Right ventricle myocardium superior (tissue), 1 donor: ENCODE data around the gene TRNT1. TPM values are rescaled to one million over a fixed set of nuclear protein-coding genes. Genes with fewer than 3 reads are reported as not detected.

Experiments used
- ATAC-seq: fragments of 200-7000 bp; cut with Tn5 transposase; one replicate; pipeline ENCODE4 v1.9.1; 2020; ENCODE audit warnings: mild to moderate bottlenecking; ENCODE audit not compliant: poor library complexity
- DNase-seq: peaks from one replicate; pipeline ENCODE4 v3.0.0-alpha.2; 2020
- intact Hi-C: fragments of 100-400 bp; cut with DNase I; formaldehyde crosslinking; loops from one replicate; pipeline ENCODE4 v1.11.2; 2022
- total RNA-seq: library from RNA; stranded (reverse); fragmentation: NEBNext Ultra II Directional; extraction: Animal tissue kit (Norgen Biotek cat#: 25700); gene quantifications from one replicate; pipeline ENCODE4 v1.2.1, GENCODE V29; 2021
- donor health status: DM: no; HTN: yes; CAD: no; lungs with severe emphysema.

The TRNT1 gene
- total RNA-seq, 1 donor from 2014 or later = 14.3 TPM

- no peak for DNase-seq
- intact Hi-C loops = no loop called here
- ATAC-seq = peak; percentile 45
Measured at GRCh38 chr3:3109407-3110298, 17.1 kb upstream of the TRNT1 start.

GRCh38 chr3:3110299-3110630 lies 16.5 kb upstream of the TRNT1 start, which contains the start of gene IL5RA:
TSS of gene IL5RA (minus strand) at chr3:3110374. CDS start at chr3:3104984, 5,390 bp downstream.
- DNase-seq = no peak
- intact Hi-C loops = no loop called here
- peak; percentile 90 for ATAC-seq

GRCh38 chr3:3110749-3111361 lies 15.9 kb upstream of the TRNT1 start:
- intact Hi-C loops = no loop called here
- peak; percentile 32 for ATAC-seq
- DNase-seq = no peak

- DNase-seq (no peak), ATAC-seq (peak; percentile 34)
- intact Hi-C loops = no loop called here
Measured at GRCh38 chr3:3113042-3113709, 13.6 kb upstream of the TRNT1 start.

GRCh38 chr3:3117651-3118050 lies 9.1 kb upstream of the TRNT1 start:
- ATAC-seq = no peak
- intact Hi-C loops = no loop called here
- no peak for DNase-seq

GRCh38 chr3:3119393-3119851 lies 7.3 kb upstream of the TRNT1 start:
- no peak for ATAC-seq
- DNase-seq = no peak
- intact Hi-C loops = no loop called here

GRCh38 chr3:3125977-3126376 lies 763 bp upstream of the TRNT1 start:
- intact Hi-C loops = no loop called here
- ATAC-seq (no peak), DNase-seq (no peak)

- intact Hi-C loops = no loop called here
- DNase-seq = no peak
- ATAC-seq = no peak
Measured at GRCh38 chr3:3127432-3128010, 781 bp downstream of the TRNT1 start.

GRCh38 chr3:3129579-3129978 lies 2.8 kb downstream of the TRNT1 start:
- ATAC-seq (no peak), DNase-seq (no peak)
- intact Hi-C loops = no loop called here

GRCh38 chr3:3133500-3133899 lies 6.8 kb downstream of the TRNT1 start:
- DNase-seq (no peak), ATAC-seq (no peak)
- intact Hi-C loops = no loop called here

GRCh38 chr3:3134750-3135448 lies 8.2 kb downstream of the TRNT1 start:
- intact Hi-C loops = no loop called here
- ATAC-seq = no peak

GRCh38 chr3:3137526-3137925 lies 10.8 kb downstream of the TRNT1 start:
- ATAC-seq = no peak
- DNase-seq = no peak
- intact Hi-C loops = no loop called here

More at GRCh38 chr3:3134750-3135448, 8.2 kb downstream of the TRNT1 start:
- DNase-seq = no peak

GRCh38 chr3:3141939-3142338 lies 15.2 kb downstream of the TRNT1 start:
- intact Hi-C loops = no loop called here
- DNase-seq (no peak), ATAC-seq (no peak)

- ATAC-seq (no peak), DNase-seq (no peak)
- intact Hi-C loops = no loop called here
Measured at GRCh38 chr3:3145831-3146230, 19.1 kb downstream of the TRNT1 start.

GRCh38 chr3:3149560-3149959 lies 22.8 kb downstream of the TRNT1 start:
- ATAC-seq = no peak
- intact Hi-C loops = no loop called here
- no peak for DNase-seq

GRCh38 chr3:3151513-3151912 lies 24.8 kb downstream of the TRNT1 start:
- ATAC-seq = no peak
- no peak for DNase-seq
- intact Hi-C loops = no loop called here

GRCh38 chr3:3154879-3155610 lies 28.3 kb downstream of the TRNT1 start:
- no peak for DNase-seq
- intact Hi-C loops = no loop called here
- ATAC-seq = no peak

- no peak for ATAC-seq
- DNase-seq = no peak
- intact Hi-C loops = no loop called here
Measured at GRCh38 chr3:3157484-3157883, 30.7 kb downstream of the TRNT1 start.
